ENCODE measurements around the gene RSPH10B2.
"Not testable (repeated sequence)": the region's sequence is repeated elsewhere in the genome, so short reads cannot be mapped to it uniquely, and the experiment has no call there.

Gene RSPH10B2

DNA sequence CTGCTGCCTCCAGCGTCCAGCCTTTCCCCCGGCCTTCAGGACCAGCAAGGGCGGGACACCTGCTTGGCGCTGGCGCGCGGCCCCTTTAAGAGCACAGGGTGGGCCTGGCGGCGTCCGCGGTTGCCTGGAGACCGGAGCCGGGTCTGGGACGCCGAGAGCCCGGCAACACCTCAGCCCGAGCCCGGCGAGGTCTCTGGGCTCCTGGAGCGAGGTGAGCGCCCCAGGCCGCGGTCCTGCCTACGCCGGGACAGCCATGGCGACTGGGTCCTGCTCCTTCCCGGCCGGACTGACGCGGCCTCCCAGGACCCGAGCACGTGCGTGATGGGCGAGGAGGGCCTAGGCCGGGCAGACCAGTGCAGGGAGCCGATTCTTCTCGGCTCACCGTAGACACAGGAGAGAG, at the start of gene RSPH10B2:
Gene RSPH10B2 (plus strand): TSS at position 140 of the 400 bp plus-strand sequence. CDS start 3,575 bp downstream, outside the sequence.
- DNase-seq = peak; percentile 22 to 23

DNA sequence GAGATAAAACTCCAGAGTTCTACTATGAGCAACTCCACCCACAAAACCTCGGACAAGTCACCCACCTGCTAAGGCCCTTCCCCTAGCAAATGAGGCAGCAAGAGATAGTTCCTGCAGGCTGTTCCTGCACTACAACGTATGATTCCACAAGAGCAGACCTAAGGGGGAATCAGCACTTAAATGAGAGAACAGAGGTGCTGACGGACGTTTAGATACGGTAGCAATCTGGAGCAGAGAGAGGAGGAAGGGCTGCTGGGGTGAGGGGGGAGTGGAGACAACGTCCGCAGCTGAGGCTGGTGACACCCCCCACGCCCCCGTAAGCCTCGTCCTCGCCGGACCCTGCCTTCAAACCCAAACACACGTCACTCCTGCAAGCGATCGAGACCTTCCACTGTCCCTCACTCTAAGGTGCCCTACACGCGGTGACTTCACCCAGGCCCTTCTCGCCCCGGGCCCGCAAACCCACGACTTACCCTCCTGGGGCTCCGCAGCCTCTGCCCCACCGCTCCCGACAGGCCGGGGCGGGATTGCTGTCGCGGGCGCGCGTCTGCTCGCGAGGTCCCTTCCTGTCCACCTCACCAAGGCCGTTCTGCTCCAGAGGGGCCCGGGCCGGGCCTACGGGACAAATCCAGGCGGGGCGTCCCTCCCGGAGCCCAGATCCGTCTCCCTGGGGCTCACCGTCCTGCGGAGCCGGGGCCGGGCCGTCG, 47.8 kb upstream of the RSPH10B2 start:
- peak; percentile 51 to 56 for DNase-seq

GRCh38 chr7:6706666-6707407, 47.1 kb upstream of the RSPH10B2 start, which contains the start of gene ZNF12:
TSS of gene ZNF12 (minus strand) at chr7:6706947. CDS start at chr7:6705173, 1,774 bp downstream.
- peak; percentile 95 to 97 for DNase-seq

GRCh38 chr7:6708304-6708703, 45.6 kb upstream of the RSPH10B2 start:
- DNase-seq = no peak

DNA sequence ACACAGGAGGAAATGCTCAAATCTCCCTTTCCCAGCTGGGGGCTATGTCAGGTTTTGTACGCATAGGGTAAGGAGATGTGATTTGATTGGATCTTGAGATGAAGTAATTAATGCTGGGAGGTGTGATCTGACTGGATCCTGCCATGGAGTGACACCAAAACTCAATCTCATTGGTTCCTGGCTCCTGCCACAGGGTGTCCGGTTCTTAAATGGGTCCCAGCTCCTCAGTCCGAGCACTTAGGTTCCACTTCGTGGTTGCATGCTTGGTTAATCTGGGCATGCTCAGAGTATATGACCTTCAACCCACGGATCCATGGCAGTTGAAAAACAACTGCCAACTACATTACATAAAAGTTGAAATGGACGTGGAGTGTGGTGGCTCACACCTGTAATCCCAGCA, 44.1 kb upstream of the RSPH10B2 start:
- DNase-seq = peak; percentile 40 to 42

DNA sequence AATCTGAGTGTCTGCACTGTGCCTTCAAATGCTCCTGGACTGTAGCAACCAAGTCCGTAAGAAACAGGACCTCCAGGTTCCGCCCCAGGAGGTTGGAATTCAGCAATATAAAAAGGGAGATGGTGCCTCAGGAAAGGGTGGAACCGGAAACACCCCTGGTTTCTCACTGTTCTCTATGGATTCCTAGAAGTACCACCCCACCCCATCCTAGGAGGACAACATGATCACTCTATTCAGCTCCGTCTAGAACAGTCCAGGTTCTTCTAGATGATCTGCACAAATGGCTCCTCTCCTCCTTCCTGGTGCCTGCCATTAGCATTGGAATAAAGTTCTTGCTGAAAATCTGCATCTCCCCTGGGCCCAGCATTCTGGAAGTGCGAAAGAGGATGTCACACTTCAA, 39.5 kb upstream of the RSPH10B2 start:
- DNase-seq = no peak

DNA sequence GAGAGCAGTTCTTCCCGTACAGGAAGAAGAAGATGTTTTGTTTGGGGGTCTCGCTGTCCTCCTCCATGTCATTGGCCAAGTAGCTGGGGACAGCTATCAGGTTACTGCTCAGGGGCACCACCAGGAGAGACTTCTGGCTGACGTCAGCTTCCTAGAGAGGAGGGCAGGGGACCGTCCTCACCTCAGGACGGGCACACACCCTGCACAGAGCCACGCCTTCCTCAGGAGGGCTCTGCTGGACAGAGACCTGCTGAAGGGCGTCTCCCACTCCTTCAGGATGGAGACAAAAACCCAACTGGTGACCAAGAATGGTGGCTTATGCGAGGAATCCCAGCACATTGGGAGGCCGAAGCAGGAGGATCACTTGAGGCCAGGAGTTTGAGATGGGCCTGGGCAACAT, 38.0 kb upstream of the RSPH10B2 start:
- DNase-seq = not testable (repeated sequence)

- no peak for DNase-seq
These were observed 35.8 kb upstream of the RSPH10B2 start for GRCh38 chr7:6718124-6718523.

- DNase-seq = not testable (repeated sequence)
These were observed 29.6 kb upstream of the RSPH10B2 start for GRCh38 chr7:6724351-6724750.

DNA sequence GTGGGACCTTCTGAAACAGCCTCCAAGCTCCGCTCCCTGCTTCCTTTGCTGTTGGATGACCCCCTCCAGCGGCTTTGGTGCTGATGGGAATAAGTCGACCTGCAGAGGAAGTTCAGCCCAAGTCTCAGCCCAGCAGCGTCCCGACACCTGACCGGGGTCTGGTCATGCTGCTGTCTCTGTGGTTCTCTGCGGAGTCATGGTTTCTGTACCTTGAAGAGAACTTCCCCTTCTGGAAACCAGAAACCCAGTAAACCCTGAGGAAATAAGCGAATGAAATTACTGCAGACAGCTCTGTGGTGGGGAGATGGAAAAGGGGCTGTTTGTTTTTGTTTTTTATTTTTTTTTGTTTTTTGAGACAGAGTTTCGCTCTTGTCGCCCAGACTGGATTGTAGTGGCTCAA, 28.9 kb upstream of the RSPH10B2 start:
- DNase-seq = no peak

GRCh38 chr7:6726341-6726740, 27.6 kb upstream of the RSPH10B2 start:
- DNase-seq = not testable (repeated sequence)

DNA sequence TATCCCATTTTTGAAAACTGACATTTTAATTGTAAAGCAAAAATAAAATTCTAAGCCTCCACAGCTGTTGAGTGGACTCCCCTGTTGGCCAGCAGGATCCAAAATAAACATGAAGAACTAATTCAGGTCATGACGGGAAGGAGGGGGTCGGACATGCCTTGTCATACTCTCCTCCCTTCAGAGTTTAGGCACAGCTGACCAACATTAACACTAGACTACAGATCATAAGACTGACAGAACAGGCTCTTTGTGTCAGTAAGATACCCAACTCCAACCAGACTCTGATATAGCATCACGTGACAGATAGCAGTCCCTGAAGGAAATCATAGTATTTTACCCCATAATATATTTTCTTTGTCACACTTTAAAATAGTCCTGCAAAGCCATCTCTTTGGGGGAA, 26.2 kb upstream of the RSPH10B2 start:
- DNase-seq = no peak

- not testable (repeated sequence) for DNase-seq
These were observed 24.9 kb upstream of the RSPH10B2 start for GRCh38 chr7:6728893-6729491.

DNA sequence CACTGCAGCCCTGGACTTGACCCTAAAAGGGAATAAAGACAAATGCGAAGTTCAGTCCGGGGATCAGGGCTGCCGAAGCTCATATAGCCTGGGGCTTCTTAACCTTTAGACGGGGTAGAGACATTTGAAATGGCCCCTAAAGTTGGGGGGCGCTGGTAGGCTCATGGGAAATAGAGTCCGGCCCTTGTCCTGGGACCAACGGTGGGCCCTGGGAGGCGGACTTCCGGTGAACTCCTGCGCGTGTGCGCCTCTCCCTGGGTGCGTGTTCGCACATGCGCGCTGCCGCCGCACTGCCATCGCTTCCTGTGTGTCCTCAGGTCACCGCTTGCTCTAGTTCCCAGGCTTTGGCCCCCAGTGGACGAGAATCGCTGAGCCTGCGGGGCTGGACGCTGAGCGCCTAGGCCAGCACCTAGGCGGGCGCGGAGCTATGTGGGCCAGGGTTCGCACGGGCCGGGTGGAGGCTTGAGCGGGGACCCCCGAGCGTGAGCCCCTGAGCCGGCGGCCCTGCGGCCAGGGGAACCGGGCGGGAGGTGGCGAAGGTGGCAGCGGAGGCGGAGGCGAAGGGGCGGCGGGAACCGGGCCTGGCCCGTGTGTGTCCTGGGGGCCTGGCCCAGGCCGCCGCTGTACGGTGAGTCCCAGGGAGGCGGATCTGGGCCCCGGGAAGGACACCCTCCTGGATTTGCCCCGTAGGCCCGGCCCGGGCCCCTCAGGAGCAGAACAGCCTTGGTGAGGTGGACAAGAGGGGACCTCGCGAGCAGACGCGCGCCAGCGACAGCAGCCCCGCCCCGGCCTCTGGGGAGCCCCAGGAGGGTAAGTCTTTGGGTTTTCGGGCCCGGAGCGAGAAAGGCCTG, 24.2 kb upstream of the RSPH10B2 start:
- DNase-seq = peak; percentile 90

GRCh38 chr7:6730343-6730633, 23.6 kb upstream of the RSPH10B2 start:
- DNase-seq = no peak

GRCh38 chr7:6738415-6738814, 15.5 kb upstream of the RSPH10B2 start:
- not testable (repeated sequence) for DNase-seq

DNA sequence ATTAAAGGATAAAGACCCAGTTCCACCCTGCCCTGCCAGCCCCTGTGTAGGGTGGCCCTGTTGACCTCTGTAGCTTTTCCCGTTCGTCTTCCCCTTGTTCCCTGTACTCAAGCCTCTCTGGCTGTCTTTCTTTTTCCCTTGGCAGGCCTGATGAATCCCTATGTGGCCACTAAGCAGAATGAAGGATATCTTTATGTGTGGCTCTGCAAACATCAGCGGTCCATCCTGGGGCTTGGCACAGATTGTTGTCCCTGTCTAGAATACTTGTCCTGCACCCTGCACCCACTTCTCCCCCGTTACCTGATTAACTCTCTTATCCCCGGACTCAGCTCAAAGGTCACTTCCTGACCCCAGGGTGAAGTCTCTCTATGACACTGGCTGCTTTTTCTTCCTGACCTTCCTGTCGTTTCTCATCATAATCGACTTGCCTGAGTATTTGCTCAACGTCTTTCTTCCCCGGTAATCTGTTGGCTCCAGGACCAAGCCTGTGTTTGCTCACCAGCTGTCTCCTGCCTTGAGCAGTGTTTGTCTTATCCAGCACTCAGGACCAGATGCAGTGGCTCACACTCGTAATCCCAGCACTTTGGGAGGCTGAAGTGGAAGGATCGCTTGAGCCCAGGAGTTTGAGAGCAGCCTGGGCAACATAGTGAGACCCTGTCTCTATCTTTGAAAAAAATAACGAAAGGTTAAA, 9.3 kb upstream of the RSPH10B2 start:
- not testable (repeated sequence) for DNase-seq

- DNase-seq = not testable (repeated sequence)
These were observed 4.6 kb upstream of the RSPH10B2 start for GRCh38 chr7:6749335-6749734.

GRCh38 chr7:6750173-6750572, 3.7 kb upstream of the RSPH10B2 start:
- DNase-seq = not testable (repeated sequence)

DNA sequence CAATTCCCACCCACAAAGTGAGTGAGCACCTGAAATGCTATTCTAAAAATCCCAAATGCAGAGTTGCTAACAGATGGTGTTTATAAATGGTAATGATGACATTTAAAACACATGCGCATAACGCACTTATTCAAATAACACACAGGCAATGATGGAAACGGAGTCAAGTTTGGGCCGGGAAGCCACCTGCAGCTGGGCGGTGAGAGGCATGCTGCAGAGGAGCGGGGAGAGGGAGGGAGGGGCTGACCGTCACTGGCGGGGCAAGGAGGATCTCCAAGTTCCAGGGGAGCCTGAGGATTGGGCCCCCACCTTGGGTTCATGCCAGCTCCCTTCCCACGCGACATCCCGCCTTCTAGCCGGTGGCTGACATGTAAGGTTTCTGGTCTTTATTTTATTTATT, 7.3 kb downstream of the RSPH10B2 start:
- not testable (repeated sequence) for DNase-seq

DNA sequence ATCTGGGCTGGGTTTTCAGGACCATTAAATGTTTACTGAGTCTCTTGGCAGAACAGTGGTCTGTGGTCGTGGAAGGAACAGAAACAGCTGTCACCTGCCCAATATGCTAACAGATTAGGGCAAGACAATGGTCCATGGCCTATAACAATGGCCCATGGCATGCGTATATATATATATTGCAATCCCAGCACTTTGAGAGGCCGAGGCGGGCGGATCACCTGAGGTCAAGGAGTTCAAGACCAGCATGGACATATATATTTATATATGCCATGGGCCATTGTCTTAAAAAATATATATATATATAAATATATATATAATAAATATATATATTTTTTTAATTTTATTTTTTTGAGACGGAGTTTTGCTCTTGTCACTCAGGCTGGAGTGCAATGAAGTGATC, 27.7 kb downstream of the RSPH10B2 start:
- not testable (repeated sequence) for DNase-seq

GRCh38 chr7:6789353-6789752, 35.5 kb downstream of the RSPH10B2 start:
- DNase-seq = not testable (repeated sequence)

All from activated T-cell treated with anti-CD3 and anti-CD28 coated beads, Interleukin-2, amount 50 U/mL, for 48 hours (primary cell).